GM18909 (cell line): ENCODE results near the gene OPCML.
A peak's percentile ranks its signal among the peaks of the same experiment; 100 is the strongest.

Experiments
- ATAC-seq: cut with Tn5 transposase; IDR thresholded peaks from one replicate; pipeline ENCODE4 v1.9.1; 2021; ENCODE audit warnings: mild to moderate bottlenecking; ENCODE audit not compliant: unreplicated experiment, poor library complexity

OPCML gene

DNA sequence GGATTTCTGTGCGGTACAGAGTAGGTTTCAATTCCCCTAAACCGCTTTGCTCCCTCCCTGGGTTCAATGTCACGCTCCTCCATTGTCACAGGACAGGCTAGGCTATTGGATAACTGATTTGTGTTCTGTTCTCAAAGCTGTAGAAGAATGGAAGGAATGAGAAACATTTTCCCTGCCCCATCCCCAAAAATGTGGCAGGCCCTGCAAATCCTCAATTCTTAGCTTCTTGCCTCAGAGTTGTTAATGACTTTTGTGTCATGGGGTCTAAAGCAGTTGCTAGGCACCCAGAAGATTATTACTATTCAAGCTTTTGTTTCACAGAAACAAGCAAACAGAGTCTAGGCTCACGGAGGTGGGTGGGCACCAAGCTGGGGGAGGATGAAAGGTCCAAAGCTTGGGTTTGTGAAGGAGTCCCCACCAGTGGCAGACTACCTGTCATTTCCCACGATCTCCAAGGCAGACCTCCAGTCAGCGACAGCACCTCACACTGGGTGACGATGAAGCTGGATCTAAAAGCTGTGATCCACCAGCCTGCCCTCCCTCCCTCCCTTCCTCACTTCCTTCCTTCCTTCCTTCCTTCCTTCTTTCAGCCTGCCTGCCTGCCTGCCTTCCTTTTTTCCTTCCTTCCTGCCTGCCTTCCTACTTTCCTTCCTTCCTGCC is 1080.2 kb downstream of the OPCML start:
- ATAC-seq = no peak

GRCh38 chr11:132450631-132451030 is 1081.7 kb downstream of the OPCML start:
- no peak for ATAC-seq

DNA sequence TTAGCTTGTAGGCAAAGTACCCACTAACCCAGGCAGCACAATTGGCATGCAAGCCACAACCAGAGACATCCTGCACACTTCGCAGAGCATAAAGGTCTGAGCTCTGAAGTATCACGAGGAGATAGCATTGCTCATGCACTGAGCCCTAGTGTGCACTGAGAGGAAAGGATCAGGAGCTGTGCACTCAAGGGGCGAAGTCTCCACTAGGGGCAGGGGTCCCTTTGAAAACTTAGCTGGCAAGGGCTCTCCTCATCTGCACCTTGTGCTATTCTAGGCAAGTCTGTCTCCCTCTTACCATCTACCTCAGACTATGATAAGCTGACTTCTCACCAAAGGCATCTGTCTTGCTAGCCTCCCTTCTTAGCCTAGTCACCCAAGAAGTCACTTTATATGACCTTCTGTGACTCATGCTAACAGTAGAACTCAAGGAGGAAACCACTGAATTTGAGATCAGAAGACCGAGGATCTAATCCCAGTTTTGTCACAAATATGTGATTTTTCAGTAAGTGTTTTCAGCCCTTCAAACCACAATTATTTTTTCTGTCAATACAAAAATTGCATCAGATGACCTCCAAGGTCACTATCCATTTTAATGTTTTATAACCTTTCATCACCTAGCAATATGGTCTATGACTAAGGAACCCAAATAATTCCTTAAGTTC is 1083.8 kb downstream of the OPCML start:
- no peak for ATAC-seq

DNA sequence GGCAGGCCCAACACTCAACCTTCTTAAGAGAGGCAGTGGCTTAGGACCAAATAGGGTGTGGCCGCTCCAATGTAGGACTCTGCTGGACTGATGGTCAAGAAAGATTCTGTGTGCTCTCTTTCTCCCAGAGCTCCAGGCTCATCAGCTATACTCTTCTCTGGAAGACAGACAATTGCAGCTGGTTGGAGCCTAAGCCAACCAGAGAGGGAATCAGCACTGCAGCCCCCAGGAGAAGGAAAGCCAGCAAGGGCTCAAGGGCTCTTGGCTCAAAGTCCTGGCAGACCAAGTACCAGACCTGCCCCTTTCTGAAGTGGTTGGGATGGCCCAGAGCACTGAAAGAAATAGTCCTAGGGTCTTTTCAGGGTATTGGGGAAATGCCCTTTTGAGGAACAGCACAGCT is 1084.5 kb downstream of the OPCML start:
- no peak for ATAC-seq

DNA sequence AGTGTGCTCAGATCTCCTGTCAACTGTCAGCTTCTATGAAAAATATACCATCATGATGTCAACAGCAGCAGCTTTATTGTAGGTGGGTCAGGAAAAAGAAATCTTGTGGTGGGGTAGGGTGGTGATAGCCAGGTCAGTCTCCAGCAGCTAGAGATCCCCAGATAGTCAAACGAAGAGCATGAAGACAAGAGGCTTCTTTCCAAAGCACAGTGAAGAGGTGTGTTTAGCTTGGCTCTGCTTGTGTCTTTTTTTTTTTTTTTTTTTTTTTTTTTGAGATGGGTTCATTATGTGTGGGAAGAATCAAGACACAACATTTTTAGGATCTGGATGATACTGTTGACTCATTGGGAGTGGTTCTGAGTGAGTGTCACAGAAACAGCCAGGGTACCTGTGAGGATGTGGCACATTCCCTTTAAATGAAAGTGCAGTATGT is 1086.4 kb downstream of the OPCML start:
- no peak for ATAC-seq

- no peak for ATAC-seq
These were observed 1087.4 kb downstream of the OPCML start for GRCh38 chr11:132444911-132445310.

DNA sequence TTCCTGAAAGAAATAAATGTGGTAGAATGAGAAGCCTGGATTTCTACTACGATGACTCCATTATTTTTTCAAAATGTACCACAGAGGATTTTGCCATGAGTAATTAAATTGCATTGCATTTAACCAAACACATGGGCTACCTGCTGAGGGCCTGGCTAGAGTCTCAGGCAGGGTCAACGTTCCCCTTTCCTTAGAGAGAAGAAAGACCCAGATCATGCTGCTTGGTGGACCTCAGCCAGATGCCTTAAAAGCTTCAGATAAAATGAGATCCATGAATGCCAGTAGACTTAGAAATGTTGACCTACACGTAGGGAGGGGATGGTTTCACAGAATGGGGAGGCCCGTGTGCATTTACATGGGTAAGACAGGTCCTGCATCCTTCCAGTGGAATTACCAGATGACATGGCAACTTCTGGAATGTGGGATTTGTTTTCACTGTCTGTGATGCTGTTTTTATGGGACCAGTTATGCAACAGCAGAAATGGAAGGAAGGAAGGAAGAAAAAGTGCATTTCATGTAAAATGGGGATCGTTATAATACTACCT is 1092.5 kb downstream of the OPCML start:
- ATAC-seq = no peak

- no peak for ATAC-seq
These were observed 1093.9 kb downstream of the OPCML start for GRCh38 chr11:132438418-132438817.

DNA sequence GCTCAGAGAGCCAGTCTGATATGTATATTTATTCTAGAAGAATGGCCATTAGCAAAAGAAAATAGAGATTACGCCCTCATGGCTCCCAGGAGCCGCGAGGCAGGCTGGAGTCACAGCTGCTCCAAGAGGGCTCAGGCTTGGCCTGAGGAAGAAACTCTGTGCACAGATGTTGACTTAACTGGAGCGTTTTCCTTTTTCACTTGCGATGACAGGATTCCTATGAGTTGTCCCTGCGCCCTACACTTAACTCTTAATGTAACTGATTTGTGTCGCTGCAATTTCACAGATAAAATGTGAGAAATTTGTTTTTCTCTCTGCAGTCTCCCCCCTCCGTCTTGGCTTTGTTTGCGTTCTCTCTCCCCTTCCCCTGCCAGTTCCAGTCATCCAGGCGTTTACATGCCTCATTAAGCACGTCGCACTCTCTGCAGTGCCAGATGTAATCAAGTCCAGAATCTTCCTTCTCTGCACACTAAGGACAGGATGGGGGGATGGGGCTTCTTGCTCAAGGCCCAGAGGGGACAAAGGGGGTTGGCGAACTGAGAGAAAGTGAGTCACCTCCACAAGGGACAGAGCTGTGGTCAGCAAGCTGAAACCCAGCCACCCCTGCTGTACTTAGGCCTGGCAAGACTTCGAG is 1101.8 kb downstream of the OPCML start:
- no peak for ATAC-seq

DNA sequence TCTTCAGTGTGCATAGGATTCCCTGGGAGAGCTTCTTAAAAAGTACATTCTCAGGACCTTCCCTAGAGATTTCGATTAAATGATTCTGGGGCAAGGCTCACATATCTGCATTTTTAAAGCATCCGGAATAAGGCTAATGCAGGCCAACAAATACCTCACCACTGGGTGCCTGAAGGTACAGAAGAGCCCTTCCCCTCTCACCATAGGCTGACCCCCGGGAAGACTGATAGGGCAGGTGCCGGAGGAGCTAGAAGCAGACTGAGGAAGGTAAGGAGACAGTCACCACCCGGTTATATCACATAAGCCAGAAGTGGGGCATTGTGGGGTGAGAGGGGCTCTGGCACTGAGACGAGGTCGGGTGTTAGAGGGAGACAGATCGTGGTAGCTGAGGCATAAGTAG is 1102.6 kb downstream of the OPCML start:
- ATAC-seq = no peak

- ATAC-seq = no peak
These were observed 1104.7 kb downstream of the OPCML start for GRCh38 chr11:132427611-132428010.

- no peak for ATAC-seq
These were observed 1107.9 kb downstream of the OPCML start for GRCh38 chr11:132424433-132424832.

DNA sequence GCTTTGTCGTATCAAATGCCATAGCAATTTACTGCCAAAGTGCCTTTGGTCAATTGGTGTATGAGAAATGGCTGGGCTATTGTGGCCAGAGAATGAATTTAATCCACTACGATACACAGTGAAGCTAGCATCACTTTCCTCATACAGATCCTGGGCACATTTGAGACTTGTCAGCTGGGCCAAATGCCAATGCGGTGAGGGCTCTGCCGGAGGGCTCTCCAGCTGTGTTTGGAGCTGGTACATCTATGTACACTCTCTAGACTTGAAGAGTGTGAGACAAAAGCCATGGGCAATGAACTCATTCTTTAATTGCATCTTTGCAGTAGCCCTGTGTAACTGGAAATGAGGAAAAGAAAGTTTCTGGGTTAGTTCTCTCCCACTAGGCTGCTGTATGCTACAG is 1109.0 kb downstream of the OPCML start:
- ATAC-seq = no peak

- ATAC-seq = no peak
These were observed 1109.6 kb downstream of the OPCML start for GRCh38 chr11:132422722-132423121.

DNA sequence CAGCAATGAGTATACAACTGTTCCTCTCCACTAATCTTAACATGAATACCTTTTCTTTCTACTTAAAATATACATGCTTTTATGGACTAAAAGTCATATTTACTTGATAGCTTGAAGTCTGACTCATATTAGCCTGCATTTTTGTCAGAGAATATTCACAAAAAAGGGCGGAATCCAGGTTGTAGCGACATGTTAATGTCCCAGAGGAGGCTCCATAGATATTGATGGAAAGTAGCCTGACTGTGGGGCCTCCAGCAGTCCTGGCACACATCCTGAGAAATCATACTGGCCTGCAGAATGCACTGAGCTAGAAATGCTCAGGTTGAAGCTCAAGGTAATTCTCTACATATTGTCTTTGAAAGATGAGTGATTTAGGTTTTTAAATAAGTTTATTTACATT is 1110.7 kb downstream of the OPCML start:
- no peak for ATAC-seq

- ATAC-seq = no peak
These were observed 1117.8 kb downstream of the OPCML start for GRCh38 chr11:132414451-132414850.

DNA sequence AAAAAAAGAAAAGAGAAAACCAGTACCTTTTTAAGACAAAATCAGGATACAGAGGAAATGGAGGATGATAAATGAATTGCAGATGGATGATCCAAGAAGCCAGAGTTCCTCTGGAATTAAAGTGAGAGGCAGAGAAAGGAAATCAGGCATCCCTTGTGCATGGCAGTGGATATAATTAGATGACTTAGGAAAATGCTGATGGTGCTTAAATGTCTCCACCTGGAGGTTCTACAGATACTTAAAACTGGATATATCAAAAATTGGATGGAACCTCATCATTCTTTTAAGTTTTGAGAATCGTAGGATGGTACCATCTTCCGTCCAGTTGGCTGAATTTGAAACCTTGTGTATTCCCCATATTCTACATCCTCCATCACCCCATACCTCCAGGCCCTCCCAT is 1121.9 kb downstream of the OPCML start:
- ATAC-seq = no peak

DNA sequence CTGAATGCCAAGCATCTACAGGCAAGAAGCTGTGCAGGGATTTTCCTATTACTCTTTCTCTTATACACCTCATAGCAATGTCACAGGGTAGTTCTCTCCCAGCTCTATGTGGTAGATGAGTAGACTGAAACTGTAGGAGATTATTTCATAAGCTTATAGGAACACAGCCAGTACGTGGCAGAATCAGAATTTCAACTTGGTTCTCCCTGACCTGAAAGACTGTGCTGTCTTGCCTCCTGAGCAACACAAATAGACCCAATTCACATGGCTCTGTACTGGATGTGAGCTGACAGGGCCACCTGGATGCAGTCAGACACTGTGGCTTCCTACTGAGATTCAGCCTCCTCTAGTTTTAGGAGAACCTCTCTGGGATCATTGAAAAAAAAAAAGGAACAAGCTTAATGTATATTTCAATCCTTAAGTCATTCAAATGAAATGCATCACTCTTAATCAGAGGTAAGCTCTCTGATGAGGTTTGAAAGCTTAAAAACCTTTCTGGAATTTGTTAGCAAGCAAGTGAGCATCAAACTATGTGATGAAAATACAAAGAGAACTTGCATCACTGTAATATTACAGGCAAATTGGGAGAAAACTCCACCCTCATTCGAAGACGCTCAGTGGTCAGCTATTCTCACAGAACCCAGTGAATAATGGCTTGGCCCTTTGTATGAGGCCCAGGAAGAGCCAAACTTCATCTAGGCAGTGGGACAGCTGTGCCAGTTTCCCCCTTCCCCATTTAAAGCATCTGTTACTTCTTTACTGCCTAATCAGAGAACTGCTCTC is 1122.5 kb downstream of the OPCML start:
- ATAC-seq = no peak

DNA sequence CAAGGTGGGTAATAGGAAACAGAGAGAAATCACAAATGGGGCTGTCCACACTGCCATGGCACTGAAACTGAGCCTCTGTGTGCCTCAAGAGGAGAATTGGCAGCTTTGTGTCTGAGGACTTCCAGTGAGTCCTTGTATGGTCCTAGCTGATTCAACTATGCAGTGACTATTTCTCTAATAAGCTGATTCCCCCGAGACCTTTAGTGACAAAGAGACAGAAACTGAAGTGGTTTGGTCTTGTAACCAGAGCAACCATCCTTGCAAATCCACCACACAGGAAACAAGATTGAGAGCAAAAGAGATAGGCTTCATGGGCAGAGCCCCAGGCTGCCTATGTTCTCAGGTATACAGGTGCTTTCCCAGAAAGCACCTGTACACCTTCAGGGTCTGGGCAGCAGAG is 1123.4 kb downstream of the OPCML start:
- peak; percentile 77 for ATAC-seq

GRCh38 chr11:132405728-132406127 is 1126.6 kb downstream of the OPCML start:
- no peak for ATAC-seq
